NCI-H128 (cell line): ENCODE measurements around the gene RAB7B.
"Not testable (repeated sequence)": the region's sequence is repeated elsewhere in the genome, so short reads cannot be mapped to it uniquely, and the experiment has no call there.

Experiments
- DNase-seq: peaks from one replicate; lab custom pipeline; 2025; ENCODE audit not compliant: unreplicated experiment; lab: John Stamatoyannopoulos, UW

RAB7B gene

DNA sequence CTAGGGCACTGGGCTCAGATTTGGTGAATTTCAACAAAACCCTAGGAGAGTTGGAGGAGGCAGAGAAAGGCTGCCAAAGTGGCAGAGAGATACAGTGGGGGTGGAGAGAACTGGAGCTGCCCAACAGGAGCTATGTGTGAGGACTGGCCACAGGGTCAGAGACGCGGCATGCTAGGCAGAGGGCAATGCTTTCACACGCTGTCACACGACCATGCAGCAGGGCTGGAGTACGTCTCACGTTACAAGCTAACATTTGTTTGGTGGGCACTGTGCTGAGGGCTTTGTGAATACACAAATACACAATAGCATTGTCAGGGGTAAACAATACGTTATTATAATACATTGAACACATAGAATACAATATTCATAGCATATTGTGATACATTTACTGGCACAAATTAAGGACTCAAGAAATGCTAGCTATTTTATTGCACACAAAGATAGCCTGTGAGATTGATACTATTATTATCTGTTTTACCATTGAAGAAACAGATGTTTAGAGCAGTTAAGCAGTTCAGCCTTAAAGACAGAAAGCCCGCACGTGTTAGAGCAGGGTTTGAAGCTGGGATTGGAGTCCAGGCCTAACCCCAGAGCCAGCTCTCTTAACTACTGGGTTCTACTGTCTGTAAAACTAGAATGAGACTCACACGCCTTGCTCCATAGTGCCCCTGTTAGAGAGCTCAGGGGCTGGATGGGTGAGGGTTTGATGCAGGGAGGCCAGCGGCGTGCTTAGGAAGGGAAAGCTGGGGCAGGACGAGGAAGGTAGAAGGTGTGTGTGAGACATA lies 4.5 kb downstream of the RAB7B start:
- peak; percentile 21 for DNase-seq

DNA sequence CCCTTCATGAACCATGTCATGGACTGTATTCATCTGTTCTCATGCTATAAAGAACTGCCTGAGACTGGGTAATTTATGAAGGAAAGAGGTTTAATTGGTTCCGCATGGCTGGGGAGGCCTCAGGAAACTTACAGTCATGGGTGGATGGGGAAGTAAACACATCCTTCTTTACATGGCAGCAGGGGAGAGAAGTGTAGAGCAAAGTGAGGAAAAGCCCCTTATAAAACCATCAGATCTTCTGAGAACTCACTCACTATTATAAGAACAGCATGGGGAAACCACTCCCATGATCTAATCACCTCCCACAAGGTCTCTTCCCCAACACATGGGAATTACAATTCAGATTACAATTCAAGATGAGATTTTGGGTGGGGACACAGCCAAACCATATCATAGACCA lies 6.6 kb downstream of the RAB7B start:
- DNase-seq, result not testable (repeated sequence)

DNA sequence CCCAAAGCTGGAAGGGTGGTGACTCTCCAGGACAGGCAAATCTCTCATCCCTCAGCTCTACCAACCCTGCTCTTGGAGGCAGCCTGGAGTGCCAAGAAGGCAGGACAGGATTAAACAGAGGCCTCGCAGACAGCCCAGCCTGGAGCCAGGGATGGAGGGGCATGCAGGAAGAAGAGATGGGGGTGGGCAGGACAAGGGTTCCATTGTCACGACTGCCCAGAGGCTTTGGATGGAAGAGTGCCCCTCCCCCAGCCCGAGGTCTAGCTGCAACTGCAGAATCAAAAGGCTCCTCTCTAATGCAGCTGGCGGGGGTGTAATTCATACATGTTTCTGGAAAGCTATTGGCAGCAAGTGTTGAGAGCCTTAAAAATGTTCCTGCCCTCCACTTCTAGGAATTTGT lies 8.8 kb downstream of the RAB7B start:
- DNase-seq, result no peak

DNA sequence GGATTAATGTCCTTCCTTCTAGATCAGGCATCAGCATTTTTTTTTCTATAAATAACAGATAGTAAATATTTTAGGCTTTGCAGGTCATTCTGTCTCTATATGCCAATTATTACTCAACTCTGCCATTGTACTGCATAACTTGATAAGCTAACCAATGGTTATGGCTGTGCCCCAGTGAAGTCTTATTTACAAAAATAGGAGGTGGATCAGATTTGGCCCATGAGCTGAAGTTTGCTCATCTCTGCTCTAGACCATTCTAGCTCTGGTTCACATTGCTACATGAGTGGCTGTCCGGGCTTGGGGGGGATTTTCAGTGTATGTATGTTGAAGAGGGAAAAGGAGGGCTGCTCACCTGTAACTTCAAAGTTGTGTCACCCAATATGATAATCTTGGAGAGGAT lies 10.1 kb downstream of the RAB7B start:
- DNase-seq, result no peak

DNA sequence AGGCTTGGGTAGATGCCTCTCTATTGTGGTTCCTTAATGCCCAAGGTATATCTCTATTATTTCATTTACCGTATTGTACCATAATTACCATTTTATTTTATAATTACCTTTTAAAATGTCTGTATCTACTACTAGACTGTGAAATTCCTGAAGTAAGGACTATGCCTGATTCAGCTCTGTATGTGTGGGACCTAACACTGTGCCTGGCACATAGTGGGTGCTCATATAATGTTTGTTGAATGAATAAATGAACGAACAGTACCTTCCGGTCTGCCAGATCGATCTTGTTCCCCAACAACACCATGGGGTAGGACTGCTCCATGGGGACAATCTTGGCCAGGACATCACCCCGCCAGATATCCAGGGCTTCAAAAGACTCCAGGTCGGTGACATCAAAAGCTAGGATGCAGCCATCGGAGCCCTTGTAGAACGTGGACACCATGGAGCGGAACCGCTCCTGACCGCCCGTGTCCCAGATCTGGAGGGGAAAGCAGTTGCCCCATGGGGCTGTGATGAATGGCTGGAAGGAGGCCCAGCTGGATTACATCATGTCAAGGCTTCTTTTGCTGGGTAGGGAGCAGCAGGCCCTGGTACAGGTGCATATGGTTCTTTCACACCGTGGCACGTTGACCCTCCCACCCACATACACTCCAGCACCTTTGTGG lies 10.8 kb downstream of the RAB7B start:
- no peak for DNase-seq

DNA sequence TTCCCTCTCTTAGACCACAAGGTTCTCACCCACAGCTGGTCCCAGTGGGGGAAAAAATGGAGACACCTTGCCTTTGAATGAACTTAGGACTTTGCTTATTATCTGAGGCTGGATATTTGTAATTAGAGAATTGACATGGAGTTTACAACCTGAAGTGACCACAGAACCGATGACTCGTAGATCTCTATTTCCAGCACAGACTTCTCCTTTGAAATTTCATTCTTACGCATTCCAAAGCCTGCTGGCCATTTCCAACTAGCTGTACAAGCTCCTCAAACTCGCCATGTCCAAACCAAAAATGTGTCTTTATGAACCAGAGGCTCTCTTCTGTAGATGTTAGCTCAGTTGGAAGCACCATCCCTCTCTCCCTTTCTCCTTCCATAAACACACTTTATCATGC lies 12.0 kb downstream of the RAB7B start:
- DNase-seq, result no peak

DNA sequence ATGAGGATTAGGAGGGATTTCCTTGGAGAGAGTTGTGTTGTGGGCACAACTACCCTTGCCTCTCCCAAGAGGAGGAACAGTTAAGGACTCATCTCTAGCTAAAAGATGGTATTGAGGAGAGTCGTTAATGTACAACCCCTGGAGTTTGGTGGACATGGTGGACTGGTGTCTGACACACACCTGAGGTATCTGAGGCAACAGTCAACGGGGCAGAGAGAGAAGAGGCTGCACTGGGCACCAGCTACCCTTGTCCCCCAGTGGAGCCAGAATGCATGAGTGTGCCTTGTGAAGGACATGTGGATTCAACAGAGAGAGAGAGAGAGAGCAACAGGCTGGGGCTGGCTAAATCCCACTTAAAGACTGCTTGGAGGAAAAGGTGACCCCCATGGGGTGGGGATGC lies 13.0 kb downstream of the RAB7B start:
- no peak for DNase-seq

DNA sequence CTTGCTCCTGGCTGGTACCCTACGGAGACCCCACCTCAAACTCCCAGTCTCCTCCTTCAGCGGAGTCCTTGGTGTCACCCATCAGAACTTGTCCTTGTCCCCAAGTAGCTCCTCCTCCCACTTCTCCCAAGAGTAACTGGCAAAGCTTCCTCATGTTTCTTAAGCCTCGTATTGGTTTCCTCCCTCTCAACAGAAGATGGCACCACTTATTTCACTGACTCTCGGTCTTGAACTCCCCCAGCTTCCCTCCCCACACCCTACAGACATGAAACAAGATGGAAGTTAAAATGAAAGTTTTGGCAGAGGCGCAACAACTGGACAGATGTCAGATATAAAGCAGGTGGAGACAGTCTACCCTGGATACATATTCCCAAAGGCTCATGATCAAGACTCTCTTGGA lies 13.4 kb downstream of the RAB7B start:
- no peak for DNase-seq

DNA sequence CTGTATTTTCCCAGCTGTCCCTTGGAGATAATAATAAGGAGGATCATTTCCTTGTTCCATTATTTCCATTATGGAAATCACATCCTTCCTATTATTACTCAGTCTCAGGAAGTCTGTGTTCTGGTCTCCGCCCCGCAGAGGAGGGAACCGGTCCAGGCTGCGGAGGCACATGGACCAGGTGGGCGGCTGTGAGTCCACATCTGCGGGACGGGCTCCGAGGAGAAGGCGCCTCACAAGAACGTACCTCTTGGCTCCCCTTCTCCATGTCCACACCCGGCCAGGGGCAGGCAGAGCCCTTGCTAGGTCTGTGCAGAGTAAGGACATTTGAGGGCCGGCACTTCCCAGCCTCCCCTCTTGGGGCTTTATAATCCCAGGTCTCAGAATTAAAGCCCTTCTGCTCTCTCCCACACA lies 14.6 kb downstream of the RAB7B start:
- no peak for DNase-seq

DNA sequence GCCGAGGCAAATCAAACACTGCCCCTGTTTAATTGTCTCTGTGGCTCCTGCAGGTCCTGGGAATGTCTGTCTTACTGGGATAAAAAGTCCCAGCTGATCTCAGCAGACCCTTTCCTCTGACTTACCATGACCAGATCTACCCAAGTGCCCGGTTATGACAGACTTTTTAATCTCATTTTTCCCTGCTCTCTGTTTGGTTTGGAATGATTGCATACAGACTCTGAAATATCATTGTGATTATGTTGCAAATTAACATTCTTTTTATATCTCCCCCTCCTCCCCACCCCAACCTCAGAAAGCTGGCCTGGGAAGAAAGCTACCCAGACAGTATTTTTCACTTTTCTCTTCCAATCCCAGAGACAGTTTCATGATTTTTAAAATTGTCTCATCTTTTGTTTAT lies 16.3 kb downstream of the RAB7B start:
- DNase-seq, result no peak

DNA sequence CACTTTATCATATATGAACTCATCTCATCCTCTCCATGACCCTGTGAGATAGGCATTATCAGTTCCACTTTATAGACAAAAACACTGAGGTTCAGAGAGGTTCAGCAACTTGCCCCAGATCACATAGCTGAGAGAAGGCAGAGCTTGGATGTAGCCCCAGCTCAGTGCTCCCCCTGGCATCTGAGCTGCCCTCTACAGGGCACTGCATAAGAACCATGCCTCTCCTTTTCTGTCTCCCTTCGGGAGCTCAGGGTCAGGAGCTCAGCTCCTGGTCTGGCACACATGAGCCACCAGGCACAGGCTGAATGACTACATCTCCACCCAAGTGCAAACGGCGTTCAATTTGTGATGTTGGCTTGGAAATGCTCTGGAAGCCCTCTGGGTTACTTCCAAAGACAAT lies 16.9 kb downstream of the RAB7B start:
- no peak for DNase-seq

DNA sequence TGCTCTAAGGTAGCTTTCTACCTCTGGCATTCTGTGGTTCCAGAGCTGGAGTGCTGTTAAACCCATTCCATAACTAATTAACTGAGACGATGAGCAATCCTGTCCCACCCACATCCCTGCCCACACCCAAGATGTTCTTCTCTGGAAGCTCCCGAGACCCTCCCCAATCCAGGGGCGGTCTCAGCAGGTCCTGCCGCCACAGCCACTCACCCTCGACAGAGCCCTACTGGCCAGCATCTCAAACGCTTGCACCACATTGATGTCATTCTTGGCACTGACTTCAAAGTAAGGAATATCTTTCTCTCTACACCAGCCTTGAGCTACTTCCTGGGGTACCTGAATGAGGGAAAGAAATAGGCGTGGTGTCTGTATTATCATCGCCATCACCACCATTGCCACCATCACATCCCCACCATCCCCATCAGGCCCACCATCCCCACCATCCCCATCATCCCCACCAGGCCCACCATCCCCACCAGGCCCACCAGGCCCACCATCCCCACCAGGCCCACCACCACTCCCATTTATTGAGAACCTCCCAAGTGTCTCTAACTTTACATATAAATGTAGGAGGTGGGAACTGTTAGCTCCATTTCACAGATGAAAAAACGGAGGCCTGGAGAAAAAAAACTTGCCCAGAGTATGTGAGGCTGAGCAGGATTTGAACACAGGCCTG lies 17.7 kb downstream of the RAB7B start:
- no peak for DNase-seq

DNA sequence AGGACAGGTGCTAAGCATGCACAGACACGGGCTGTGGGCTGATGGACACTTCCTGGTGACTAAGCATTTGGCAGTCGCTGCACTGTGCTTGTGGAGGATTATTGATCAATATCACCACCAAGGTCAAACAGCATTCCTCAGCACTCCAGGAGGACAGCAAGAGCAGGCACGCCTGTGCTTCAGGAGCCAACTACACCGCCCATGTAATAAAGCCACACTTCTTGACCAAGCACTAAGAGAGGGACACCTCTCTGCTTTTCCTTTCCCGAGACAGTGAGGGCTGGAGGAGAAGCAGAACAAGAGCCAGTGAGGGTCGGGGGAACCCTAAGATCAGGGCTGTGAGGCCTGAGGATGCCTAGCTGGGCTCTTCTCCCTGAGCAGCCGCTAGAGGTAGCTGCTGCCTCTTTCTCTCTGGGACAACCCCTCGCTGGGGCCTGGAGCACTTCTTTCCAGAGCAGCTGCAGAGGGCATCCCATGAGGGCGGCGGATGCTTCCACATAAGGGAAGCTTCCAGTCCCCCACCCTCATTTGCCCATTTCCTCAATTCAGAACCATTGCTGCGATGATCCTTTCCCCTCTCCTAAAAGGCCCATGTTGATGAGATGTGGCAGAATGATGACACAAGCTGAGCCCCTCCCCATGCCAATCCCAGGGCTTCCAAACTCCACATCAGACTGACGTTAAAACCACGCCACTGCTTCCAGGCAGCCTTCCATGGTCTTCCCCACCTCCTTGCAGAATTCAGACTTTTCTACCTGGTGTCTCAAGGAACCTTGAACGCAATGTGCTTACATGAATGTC lies 19.1 kb downstream of the RAB7B start:
- no peak for DNase-seq

DNA sequence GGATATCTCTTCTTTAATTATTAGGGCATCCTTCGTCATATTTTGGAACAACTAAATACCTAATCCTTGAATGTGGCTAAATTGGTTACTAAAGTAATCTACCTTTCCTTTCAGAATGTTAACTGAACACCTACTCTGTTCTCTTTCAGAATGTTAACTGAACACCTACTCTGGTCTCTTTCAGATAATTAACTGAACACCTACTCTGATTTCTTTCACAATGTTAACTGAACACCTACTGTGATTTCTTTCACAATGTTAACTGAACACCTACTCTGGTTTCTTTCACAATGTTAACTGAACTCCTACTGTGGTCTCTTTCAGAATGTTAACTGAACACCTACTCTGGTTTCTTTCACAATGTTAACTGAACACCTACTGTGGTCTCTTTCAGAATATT lies 21.9 kb downstream of the RAB7B start:
- no peak for DNase-seq

DNA sequence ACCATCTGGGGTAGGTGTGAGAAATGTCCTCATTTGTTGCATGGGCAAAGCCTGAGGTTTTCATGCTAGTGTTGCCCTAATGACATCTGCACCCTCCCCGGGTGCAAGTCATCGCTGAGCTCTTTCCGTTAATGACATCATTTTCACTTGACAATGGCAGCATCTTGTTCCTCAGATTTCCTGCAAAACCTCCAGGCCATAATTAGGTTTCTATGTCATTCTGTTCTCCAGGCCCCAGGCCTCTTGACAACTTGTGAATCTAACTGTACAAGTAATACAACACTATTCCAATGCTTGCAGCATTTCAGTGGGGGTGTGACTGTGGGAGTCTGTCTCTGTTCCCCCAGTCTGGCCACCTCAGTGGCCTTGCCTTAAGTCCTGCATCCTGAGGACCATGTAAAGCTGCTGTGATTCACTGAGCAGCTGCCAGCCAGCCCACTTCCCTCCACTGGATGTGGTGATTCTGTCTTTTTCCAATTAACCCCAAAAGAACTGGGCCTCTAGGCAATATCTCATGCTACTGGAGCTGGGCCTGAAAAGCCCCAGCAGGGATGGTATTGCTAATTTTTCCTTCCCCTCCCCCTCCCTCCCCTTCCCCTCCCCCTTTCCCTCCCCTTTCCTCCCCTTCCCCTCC lies 22.8 kb downstream of the RAB7B start:
- no peak for DNase-seq

DNA sequence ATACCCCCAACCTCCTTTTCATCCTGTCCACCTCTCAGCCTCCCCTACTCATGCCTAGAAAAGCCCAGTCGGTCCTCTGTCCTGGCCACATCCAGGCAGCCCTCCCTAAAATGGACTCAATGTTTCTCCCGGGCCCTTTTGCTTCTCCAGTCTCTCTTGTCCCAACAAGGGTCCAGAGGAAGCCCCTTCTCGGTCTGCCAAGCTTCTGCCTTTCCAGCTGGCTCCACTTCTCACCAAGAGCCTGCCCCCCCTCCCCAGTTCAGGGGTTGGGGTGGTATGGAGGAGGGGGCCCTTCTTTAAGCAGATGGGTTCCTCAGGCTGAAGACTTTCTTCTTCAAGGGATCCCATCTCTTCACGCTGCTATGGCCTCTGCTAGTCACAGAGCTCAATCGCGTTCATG lies 23.9 kb downstream of the RAB7B start:
- no peak for DNase-seq

DNA sequence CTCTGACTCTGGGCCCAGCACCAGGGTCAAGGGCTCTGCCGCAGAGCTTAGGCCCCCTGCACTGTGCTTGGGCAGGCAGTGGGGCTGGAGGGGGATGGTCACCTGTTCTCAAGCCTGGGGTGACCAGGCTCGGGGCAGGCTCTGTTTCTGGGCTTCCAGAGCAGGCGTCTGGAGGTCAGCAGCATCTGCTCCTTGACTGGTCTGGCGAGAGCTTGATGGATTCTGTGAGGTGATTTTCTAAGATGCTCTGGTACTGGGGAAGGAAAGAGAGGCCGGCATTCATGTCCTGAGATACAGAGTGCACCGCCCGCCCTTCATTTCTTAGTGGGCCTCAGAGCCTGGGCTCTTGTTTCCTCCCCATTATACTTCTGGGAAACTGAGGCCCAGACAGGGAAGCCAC lies 24.5 kb downstream of the RAB7B start:
- no peak for DNase-seq

DNA sequence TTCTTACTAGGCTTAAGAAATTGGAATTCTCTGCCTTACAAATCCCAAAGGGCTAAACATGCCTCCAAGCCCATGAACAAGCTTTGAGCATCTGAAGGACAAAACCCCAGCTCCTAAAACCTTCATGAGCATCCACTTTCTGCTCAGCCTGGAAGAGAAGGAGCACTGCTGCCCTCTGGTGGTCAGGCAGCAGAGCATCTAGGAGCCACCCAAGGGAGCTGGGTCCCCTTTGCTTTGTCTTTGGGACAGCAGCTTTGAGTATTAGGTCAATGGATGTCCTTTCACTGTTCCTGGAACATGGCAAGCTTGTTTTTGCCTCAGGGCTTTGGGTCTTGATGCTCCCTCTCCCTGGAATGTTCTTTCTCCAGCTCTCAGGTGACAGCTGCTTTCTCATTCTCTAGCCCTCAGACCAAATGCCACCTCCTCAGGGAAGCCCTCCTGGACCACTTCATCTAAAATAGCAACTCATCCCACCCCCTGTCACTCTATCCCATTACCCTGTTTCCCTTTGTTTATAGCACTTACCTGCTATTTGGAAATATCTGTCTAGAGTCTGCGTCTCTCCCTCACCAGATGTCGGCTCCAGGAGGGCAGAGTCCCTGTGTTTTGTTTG lies 25.7 kb downstream of the RAB7B start:
- peak; percentile 86 for DNase-seq

DNA sequence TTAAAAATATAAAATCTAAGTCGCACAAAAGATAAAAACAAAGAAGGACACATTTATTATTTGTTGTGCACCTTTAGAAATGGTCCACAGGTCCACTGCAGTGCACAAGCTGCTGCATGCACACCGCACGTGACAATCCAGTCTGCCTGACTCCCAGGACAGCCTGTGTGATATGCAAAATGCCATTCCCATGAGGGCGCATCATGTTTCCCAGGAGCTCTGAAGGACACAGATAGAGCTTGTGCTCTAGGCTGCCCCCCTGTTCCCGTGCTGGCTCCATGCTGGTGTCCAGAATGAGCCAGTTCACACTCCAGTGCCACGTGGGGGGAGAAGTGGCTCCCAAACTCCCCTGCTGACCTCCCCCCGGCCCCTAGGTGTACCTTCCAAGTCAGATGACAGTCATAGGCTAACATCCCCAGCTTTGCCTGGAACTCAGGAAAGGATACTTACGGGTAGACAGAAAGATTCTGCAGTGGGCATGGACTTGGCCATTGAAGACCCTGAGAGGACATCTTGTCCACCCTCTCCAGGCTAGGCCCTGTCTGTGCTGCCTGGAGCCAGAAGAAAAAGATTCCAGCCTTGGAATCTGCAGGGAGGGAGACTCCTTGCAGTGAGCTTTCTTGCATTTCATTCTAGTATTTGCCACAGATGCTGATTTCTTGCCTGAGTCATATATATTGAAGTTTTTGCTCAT lies 26.3 kb downstream of the RAB7B start:
- peak; percentile 60 for DNase-seq

DNA sequence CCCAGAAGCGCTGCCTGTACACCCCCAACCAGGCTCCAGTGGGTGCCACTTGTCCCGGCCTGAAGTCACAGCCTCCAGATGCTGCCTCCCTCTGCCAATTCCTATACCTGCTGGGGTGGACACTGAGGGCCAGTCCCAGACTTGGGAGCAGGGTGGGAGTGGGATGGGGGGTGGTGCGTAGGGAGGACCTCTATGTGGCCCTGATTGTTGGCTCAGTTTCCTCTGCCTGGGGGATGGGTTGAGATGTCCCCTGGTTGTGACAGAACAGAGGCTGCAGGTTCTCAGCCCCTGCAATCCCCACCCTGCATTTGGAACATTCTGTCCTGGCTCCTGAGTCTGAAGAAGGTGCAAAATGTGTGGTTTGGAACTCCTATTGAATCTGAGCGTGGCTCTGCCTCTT lies 27.2 kb downstream of the RAB7B start:
- no peak for DNase-seq
